GM20431 (cell line): ENCODE results near the gene WNT9A.
"Not testable (repeated sequence)": the region's sequence is repeated elsewhere in the genome, so short reads cannot be mapped to it uniquely, and the experiment has no call there.

Source experiments
- in situ Hi-C: fragments of 300-500 bp; cut with MseI, MboI; formaldehyde crosslinking; loops from one replicate; pipeline ENCODE4 v1.15.0; 2020; ENCODE audit warnings: low sequenced_read_pairs; ENCODE audit not compliant: unreplicated experiment

The WNT9A gene

DNA sequence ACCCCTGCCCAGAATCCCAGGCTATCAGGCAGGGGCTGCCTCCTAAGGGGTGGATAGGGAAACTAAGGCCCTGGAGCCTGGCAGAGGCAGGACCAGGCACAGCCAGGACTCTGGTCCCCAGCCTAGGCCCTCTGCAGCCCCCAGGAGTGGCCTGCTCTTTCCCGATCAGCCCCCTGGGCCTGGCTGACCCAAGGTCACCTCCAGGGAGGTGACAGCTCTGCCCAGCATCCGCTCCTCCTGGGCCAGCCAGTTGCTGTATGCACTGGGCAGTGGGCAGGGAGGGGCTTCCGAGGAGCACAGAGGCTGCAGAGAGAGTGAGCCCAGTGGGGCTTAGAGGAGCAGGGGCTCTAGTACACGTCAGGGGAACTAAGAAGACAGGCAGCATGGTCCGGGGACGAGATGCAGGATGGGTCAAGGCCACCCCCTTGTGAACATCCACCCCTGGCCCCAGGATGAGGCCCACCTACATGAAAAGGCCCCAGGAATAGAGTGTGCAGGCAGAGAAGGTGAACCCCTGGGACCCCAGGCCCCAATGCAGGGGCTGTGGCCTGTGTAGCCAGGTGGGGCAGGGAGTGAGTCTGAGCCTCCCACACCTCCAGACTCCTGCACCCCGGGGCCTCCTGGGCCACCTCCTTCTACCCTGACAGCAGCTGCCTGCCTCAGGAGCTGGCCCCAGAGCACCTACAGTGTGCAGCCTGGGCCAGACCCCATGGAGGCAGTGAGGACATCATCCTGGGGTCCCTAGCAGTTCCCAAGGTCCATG is 32.8 kb downstream of the WNT9A start:
- in situ Hi-C loops, result no loop called here

DNA sequence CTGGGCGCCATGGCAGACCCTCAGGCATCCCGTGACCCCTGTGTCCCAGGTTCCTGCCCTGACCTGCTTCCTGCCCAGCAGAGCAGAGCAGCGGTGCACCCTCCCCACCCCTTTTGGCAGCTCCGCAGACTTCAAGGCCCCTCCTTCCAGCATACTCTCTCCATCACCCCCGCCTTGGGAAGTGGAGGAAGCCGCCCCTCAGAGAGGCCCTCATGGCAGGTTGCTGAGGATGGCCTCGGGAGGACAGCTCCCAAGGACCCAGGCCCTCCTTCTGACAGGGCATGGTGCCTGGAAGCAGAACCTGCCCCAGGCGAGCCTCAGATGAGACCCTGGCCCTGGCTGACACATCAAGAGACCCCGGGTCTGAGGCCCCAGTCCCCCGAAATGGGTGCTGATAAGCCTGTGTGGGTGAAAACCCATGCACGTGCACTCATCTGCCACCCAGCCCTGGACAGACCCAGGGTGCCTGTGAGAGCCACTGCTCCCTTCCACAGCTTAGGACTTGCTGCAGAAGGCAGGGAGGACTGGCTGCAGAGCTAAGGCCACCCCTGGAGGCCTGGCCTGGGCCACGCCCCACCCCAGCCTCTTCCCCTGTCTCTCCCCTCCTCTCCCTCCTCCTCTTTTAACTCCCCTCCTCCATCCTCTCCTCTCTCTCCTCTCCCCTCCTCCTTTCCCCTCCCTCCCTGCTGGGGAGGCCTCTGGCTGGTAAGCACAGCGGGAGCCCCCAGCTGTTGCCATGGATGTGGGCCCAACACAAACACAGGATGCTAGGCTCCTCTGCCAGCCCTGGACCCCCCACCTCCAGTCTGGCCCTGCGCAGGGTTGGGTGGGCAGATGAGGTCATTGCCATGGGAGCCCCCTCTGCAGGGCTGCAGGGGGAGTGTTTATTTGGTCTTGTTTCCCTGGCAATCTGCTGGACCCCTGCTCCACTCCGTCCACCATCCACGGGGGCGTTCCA is 33.7 kb downstream of the WNT9A start:
- in situ Hi-C loops, result no loop called here

DNA sequence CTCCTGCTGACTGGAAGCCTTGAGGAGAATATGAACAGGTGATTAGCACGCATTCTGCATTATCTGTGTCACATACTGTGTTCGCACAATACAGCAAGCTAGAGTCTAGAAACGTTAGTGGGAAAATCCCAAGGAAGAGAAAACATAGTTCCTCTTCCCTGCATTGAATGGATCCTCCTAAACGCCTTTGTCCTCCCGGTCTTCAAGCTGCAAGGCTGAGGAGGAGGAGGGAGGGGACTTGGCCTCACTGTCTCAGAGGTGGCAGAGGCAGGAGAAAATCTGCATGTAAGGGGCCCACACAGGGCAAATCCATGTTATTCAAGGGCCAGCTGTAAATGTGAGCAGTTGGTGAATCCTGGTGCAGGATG is 34.4 kb downstream of the WNT9A start:
- in situ Hi-C loops, result no loop called here

DNA sequence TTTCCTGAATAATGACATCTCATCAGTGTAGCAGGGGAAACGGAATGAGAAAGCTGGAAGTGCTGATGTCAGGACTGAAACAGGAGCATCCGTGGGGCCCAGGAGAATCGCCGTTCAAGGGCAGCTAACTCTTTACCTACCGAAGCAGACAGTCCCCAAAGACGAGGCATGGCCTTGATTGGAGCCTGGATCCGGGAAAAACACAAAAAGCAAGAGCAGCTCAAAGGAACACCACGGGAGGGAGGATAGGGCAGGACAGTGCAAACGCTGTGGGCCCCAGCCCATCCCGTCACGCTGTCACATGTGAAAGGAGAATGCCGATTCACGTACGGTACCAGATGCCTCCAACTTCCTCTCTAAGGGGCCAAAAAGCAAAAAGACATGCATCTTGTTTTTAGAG is 34.9 kb downstream of the WNT9A start:
- in situ Hi-C loops, result no loop called here

DNA sequence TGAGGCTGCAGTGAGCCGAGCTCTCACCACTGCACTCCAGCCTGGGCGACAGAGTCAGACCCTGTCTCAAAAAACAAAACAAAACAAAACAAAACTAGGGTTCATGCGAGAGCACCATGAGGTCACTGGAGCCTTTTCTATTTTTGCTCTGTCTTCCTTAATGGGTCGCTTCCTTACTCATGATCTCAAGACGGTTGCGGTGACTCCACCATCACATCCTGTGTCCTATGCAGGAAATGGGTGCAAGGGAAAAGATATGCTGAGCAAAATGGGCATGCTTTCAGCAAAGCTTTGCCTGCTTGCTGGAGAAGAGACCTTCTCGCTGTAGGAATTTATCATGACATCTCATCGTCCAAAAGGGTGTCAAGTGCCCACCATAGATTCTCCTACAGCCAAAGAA is 36.4 kb downstream of the WNT9A start:
- in situ Hi-C loops, result no loop called here

DNA sequence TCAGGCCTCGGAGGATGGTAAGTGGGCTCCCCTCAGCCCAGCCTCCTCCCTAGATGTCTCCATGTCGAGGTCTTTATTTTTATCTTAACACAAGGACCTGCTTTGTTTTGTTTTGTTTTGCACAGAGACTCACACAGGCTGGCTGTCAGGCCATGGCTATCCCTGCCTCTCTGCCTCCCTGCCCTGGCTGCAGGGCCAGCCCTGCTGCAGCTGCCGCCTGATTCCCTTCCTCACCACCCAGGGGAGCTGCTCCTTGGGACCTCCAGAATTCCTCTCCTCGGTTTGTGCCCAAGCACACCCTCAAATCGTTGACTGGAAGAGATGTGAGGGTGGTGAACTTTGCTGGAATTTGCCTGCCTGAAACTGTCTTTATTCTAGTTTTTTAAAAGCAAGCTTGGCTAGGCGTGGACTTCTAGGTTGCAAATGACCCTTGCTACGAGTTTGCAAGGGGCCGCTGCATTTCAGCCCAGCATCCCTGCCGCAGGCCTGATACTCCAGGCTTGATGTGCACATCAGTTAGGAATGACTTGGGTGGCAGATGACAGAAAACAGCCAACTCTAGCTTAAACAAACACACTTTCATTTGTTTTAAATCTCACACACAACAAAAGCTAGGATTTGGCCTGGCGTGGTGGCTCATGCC is 37.1 kb downstream of the WNT9A start:
- in situ Hi-C loops, result no loop called here

DNA sequence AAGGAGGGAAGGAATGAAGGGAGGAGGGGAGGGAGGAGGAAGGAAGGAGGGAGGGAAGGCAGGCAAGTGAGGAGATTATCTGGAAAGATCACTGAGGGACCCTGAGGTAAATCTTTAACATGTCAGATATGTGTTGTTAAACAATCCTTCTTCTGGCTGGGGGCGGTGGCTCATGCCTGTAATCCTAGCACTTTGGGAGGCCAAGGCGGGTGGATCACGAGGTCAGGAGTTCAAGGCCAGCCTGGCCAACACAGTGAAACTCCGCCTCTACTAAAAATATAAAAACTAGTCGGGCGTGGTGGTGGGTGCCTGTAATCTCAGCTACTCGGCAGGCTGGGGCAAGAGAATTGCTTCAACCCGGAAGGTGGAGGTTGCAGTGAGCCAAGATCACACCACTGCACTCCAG is 37.8 kb downstream of the WNT9A start:
- in situ Hi-C loops, result not testable (repeated sequence)

DNA sequence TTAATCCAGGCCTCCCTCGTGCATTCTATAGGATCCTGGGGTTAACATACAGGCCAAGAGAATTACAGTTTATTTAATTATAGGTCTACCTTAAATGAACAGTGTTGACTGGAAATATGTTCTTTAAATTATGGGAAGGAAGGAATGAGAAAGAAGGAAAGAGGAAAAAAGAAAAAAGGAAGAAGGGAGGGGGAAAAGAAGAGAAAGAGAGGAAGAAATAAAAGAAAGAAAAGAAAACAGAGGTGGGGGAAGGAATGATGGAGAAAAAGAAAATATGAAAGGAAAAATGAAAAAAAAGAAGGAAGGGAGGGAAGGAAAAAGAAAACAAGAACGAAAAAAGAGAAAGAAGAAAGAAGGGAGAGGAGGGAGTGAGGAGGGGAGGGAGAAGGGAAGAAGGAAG is 38.5 kb downstream of the WNT9A start:
- in situ Hi-C loops, result no loop called here

DNA sequence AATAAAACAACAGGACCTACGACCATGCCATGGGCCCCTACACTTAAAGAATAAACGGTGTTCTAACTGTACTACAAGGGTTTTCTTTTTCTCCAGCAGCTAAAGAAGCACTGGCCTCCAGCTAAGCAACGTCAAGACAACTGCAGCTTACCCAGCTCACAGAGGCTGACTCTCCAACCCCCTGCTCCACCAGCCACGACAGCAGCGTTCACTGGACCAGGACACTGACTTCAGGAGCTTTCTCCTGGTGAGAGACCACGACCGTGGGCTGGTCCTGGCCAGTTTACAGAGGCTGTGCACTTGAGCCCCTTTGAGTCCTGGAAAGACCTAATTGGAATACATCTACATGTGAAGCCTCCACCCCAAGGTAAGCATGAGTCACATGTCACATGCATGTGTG is 39.4 kb downstream of the WNT9A start:
- in situ Hi-C loops, result no loop called here

DNA sequence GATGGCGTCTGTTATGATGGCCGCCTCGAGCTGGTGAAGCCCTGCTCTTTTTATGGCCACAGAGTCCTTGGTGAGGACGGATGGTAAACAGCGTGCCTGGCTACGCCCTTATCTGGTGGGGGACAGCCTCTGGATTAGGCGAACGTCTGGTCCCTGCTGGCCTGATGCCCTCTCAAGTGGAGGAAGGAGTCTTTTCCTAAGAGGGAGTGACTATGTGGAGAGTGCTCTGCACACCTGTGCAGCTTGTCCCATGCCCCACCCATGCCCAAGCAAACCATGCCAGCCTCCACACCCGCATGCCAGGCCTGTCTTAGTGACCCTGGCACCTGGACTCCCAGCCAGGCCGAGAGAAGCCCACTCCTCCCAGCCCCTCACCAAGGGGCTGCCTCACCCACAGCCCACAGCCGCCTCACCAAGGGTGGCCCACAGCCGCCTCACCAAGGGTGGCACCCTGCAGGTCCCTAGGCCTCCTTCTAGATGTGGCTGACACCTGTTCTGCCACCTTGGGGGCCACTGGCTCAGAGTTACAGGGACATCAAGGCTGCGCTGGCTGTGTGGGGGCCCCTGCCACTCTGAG is 40.2 kb downstream of the WNT9A start:
- in situ Hi-C loops, result no loop called here

DNA sequence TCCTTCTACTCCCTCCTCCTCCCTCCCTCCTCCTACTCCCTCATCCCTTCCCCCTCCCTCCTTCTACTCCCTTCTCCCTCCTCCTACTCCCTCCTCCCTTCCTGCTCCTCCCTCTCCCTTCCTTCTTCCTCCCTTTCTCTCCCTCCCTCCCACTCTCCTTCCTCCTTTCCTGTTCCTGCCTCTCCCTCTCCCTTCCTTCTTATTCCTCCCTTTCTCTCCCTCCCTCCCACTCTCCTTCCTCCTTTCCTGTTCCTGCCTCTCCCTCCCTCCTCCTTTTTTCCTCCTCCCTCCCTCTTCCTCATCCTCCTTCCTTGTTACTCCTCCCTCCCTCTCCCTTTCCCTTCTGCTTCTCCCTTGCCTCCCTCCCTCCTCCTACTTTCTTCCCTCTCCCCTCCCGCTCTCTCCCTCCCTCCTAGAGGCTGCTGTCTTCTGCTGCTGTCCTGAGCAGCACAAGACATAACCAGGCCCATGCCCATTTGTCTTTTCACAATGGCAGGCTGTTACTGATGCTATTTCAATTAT is 41.1 kb downstream of the WNT9A start:
- in situ Hi-C loops, result no loop called here

DNA sequence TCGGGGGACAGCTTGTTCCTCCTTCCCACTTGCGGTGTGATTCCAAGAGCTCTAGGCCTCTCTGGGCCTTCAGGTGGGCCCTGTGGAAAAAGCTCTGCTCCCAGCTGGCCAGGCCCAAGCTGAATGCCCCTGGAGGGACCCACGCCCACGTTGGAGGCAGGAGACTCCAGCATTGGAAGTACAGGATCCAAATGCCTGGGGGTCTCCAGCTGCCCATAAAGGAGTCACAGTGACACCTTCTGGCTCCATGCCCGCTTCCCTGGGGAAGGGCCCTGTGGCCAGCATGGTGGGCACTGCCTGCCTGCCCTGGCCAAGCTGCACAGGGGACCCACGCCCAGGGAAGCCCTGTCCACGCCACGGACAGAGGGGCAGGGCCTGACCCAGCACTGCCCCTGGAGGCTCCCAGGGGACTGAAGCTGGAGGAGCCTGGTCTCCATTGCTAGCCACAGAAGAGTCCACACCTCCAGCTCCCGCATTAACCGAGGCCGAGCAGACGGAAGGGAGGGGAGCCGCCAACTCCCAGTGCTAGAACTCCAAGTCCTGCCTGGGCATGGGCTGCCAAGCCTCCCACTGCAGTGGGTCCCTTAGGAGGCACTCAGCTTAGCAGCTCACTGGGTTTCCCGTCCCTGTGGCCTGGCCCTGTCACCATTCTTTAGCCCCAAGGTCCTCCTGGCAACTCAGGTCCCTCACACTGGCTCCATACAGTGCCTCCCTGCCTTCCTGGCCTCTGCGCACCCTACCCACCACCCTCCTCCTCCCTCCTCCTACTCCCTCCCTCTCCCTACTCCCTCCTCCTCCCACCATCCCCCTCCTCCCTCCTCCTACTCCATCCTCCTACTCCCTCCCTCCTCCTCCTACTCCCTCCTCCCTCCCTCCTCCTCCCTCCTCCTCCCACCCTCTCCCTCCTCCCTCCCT is 41.9 kb downstream of the WNT9A start:
- in situ Hi-C loops, result no loop called here

DNA sequence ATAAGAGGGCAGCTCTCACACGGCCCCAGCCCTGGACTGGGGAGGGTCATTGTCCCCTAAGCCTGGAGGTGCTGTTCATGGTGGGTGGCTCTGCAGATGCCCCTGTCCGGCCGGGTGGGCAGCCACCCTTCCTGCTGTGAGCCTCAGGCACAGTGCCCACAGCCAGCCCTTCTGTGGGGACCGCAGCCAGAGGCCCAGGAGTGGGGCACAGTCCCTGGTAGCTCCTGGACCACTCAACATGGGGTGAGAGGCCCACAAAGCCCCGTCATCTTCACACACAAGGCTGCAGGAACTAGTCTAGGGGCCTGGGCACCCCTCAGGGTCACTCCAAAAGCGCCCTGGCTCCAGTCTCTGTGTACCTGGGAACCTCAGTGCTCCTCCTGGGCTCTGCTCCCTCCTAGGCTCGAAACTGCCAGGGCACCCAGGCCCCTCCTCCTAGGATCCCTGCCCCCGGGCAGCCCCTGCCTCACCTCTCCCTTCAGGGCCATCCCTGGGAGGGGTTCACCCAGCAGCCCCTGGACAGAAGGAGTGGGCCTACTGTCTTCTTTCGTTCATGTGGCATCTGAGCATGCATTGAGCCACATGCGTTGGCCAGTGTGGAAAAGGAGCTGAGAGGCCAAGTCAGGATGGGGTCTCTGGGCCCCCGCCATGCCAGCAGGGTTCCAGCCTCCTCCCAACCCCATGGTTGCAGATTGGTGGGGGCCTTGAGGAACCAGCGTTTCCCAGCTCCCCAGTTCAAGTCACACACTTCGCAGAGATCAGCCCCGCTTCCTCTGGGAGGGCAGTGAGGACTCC is 43.0 kb downstream of the WNT9A start:
- in situ Hi-C loops, result no loop called here

DNA sequence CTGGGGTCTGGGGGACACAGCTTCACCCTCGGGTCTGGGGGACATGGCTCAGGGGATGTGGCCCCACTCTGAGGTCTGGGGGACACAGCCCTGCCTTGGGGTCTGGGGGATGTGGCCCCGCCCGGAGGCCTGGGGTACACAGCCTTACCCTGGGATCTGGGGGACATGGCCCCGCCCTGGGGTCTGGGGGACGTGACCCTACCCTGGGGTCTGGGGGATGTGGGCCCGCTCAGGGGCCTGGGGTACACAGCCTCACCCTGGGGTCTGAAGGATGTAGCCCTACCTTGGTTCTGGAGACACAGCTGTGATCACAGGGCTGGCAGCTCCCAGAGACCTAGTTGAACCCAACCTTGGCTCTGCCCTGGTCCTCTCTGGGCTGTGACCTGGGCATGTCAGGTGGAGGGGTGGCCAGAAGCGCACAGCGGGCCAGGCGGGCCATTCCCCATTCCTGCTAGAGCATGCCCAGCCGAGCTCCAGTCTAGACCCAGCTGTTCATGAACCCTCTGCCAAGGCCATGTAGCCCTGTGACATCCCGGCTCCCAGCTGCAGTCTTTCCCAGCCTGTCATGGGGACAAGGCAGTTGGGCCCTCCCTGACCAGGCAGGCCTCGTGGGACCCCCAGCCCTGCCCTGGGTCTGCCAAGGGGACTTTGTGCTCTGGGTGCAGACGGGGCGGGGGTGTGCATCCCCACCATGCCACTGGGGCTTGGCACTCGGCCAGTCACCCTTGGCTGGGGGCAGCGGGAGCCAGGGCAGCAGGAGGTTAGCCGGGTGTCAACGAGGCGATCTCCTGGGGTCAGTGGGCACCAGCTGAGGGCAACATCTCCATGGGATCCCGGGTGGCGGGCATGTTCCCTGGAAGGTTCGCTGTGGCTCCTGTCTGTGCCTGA is 43.9 kb downstream of the WNT9A start:
- in situ Hi-C loops, result no loop called here

DNA sequence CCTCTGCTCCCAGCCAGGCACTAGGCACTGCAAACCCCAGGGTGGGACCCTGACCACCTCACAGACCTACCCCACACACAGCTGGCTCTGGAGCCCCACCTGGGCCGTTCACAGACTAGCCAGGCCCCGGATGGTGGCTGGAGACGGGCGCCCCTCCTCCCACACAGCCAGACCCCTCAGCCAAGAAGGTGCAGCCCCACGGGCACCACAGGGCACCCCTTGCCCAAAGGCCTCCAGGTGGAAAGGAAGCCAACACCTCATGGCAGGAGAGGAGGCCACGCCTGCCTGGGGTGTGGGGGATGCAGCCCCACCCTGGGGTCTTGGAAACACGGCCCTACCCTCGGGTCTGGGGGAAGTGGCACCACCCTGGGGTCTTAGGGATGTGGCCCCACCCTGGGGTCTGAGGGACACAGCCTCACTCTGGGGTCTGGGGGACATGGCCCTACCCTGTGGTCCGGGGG is 44.6 kb downstream of the WNT9A start:
- in situ Hi-C loops, result no loop called here

DNA sequence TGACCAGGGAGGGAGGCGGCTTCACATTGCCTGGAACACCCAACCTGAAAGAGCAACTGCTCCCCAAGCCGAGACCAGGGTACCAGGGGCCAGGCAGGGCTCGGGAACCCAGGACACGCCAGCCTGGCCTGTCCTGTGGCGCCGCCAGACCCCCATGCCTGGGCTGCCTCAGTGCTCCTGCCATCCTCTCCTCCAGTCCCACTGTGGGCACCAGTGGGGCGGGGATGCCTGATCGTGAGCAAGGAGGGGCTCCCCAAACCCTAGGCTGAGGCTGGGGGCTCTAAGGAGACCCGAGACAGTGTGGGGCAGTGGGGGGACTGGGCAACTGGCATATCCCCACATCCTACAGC is 45.1 kb downstream of the WNT9A start:
- in situ Hi-C loops, result no loop called here

DNA sequence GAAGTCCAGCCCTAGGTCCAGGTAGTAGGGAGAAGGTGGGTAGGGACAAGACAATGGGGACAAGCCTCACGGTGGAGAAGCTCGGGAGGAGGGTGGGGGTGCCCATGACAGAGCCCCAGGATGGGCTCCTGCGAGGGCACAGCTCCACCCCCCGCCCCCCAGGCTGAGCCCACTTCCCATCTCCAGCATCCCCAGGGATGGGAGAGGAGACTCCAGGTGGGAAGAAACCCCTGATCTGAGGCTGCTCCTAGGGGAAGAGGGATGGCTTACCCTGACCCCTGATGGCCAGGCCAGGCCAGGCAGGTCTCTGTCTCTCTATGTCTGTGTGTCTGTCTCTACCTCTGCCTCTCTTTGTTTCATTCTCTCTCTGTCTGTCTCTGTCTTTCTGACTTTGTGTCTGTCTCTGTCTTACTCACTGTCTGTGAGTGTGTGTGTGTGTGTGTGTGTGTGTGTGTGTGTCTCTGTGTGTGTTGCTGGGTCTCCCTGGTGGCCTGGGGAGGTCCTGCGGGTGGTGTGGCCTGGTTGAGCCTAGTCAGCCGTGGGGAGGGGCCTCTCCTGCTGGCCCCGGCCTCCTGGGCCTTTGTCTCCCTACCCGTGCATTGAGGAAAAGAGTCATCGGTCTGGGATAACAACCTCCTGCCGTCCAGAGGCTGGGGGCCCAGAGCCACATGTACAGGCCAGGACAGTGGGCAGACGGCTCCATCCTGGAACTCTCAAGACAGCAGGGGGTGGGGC is 45.7 kb downstream of the WNT9A start:
- in situ Hi-C loops, result no loop called here
